Adrenal gland (tissue), 5 donors: ENCODE measurements around the gene TCN1.

ENCODE experiments used
- POLR2A ChIP-seq, 2 donors: fragments of 450-650 bp; IDR thresholded peaks; one replicate each; pipeline ENCODE4 v1.6.1; 2017; ENCODE audit warnings: antibody characterized with exemption in 2 of 2, mild to moderate bottlenecking in 2 of 2, moderate library complexity in 1 of 2
- TF ChIP-seq, protein P1 (sequence below), 6 experiments: fragments of 450-650 bp in 4 of 6; fragments of 200-600 bp in 2 of 6; sonication (generic) in 1 of 6; IDR thresholded peaks; 1 replicate in 5 of 6; 2 replicates in 1 of 6; pipeline versions ENCODE4 v1.5.1 to v1.8.0; 2016 to 2021; ENCODE audit warnings: antibody characterized with exemption in 6 of 6, mild to moderate bottlenecking in 2 of 6, moderate library complexity in 1 of 6
- donor health status: DM: no; HTN: no; CAD: no.

- no peak for TF ChIP-seq POLR2A (IDR thresholded peaks at IDR 0.05)
- TF ChIP-seq, protein P1, sequence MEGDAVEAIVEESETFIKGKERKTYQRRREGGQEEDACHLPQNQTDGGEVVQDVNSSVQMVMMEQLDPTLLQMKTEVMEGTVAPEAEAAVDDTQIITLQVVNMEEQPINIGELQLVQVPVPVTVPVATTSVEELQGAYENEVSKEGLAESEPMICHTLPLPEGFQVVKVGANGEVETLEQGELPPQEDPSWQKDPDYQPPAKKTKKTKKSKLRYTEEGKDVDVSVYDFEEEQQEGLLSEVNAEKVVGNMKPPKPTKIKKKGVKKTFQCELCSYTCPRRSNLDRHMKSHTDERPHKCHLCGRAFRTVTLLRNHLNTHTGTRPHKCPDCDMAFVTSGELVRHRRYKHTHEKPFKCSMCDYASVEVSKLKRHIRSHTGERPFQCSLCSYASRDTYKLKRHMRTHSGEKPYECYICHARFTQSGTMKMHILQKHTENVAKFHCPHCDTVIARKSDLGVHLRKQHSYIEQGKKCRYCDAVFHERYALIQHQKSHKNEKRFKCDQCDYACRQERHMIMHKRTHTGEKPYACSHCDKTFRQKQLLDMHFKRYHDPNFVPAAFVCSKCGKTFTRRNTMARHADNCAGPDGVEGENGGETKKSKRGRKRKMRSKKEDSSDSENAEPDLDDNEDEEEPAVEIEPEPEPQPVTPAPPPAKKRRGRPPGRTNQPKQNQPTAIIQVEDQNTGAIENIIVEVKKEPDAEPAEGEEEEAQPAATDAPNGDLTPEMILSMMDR (IDR thresholded peaks at IDR 0.05), result no peak
Measured at GRCh38 chr11:59883597-59883996, 17.3 kb upstream of the TCN1 start.
